ENCODE data around the gene ENOX1.

The ENOX1 gene

DNA sequence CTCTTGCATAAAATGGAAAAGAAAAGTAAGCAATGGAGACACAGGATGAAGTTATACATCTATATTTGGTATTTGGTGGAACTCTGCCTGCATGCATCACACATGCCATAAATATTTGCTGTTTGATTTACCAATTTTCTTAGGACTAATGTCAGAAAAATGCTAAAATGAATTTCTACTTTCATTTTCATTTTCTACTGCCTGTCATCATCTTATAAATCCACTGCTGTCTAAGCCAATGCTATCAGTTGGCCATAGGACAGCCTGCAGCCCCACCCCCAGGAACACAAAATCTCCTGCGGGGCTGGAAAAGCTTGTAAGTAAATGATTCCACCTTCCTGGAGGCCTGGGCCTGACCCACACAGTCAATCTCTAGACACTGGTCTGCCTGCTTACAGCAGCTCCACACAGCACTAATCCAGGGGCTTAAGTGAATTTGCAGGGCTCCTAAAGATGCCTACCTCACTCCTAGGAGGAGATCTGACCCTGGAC, 122.0 kb downstream of the ENOX1 start:
- Histone ChIP-seq H3K27ac (ENCODE audit: low read depth, low read length) (no peak overlapping the region), H3K9me3 (ENCODE audit: control insufficient read depth in 1 of 2, low read length in 2 of 2) (no peaks in the 10 kb centered on the region), H3K4me1 (ENCODE audit: control insufficient read depth in 1 of 2, insufficient read depth in 2 of 2, low read length in 2 of 2) (peaks cover 12 to 22% of the 10 kb centered on the region in 2 donors), H3K27me3 (ENCODE audit: control insufficient read depth in 1 of 2, insufficient read depth in 2 of 2, low read length in 2 of 2) (no peaks in the 10 kb centered on the region), H3K9ac (ENCODE audit: low read depth in 1 of 2, low read length in 2 of 2) (no peak overlapping the region), H3K36me3 (ENCODE audit: control insufficient read depth in 1 of 2, insufficient read depth in 2 of 2, low read length in 2 of 2) (no peaks in the 10 kb centered on the region), H3K4me3 (ENCODE audit: low read depth in 1 of 2, low read length in 2 of 2) (no peak overlapping the region)

DNA sequence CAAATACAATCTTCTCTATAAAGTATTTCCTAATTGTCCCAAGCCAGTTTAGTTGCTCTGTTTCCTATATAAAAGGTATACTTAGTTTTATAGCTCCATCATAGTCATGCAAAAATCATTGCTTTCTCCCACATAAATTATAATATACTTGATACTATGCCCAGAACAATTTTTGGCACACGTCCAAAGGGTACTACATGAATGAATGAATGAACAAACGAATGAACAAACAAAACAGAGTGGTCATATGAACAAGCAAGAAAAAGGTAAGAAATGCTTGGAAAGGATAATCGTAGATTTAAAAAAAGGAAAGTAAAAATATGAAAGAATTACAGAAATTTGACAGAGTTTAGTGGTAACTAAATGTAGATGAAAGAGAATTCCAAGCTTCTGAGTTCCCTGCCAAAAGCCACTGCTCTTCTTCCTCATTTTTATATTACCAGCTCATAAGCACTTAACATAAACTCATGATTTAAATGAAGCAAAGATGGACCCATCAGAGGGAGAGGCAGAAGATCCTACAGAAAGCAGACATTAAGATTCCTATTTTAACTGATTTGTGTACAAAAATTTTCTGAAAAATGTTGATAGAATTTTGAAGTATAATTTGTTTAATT, 123.2 kb downstream of the ENOX1 start:
- H3K9me3 ChIP-seq (ENCODE audit: control insufficient read depth in 1 of 2, low read length in 2 of 2): no peaks in the 10 kb centered on the region
- H3K36me3 ChIP-seq (ENCODE audit: control insufficient read depth in 1 of 2, insufficient read depth in 2 of 2, low read length in 2 of 2): no peaks in the 10 kb centered on the region
- no peak overlapping the region for H3K4me3 ChIP-seq (ENCODE audit: low read depth in 1 of 2, low read length in 2 of 2)
- H3K27ac ChIP-seq (ENCODE audit: low read depth, low read length): no peak overlapping the region
- no peaks in the 10 kb centered on the region for H3K27me3 ChIP-seq (ENCODE audit: control insufficient read depth in 1 of 2, insufficient read depth in 2 of 2, low read length in 2 of 2)
- peaks cover 12 to 22% of the 10 kb centered on the region in 2 donors for H3K4me1 ChIP-seq (ENCODE audit: control insufficient read depth in 1 of 2, insufficient read depth in 2 of 2, low read length in 2 of 2)
- no peak overlapping the region for H3K9ac ChIP-seq (ENCODE audit: low read depth in 1 of 2, low read length in 2 of 2)

DNA sequence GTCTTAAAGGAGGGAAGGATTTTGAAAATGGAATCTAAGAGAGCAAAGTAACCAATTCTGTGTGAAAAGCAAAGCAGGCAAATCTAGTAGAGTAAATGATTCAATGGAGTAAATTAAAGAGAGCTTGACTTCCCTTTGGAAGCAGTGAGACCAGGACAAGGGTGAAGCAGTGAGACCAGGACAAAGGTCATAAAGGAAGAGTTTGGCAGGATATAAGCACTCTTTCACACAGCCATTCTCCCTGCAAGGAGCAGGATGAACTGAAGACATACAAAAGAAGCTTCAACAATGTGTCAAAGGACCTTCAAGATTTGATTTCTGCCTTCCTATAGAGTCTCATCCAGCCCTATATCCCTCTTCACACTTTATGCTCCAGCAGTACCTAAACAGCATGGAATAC, 123.8 kb downstream of the ENOX1 start:
- Histone ChIP-seq H3K27me3 (ENCODE audit: control insufficient read depth in 1 of 2, insufficient read depth in 2 of 2, low read length in 2 of 2) (no peaks in the 10 kb centered on the region), H3K36me3 (ENCODE audit: control insufficient read depth in 1 of 2, insufficient read depth in 2 of 2, low read length in 2 of 2) (no peaks in the 10 kb centered on the region), H3K4me1 (ENCODE audit: control insufficient read depth in 1 of 2, insufficient read depth in 2 of 2, low read length in 2 of 2) (peaks cover 12 to 22% of the 10 kb centered on the region in 2 donors), H3K27ac (ENCODE audit: low read depth, low read length) (no peak overlapping the region), H3K9ac (ENCODE audit: low read depth in 1 of 2, low read length in 2 of 2) (no peak overlapping the region), H3K4me3 (ENCODE audit: low read depth in 1 of 2, low read length in 2 of 2) (no peak overlapping the region), H3K9me3 (ENCODE audit: control insufficient read depth in 1 of 2, low read length in 2 of 2) (no peaks in the 10 kb centered on the region)

DNA sequence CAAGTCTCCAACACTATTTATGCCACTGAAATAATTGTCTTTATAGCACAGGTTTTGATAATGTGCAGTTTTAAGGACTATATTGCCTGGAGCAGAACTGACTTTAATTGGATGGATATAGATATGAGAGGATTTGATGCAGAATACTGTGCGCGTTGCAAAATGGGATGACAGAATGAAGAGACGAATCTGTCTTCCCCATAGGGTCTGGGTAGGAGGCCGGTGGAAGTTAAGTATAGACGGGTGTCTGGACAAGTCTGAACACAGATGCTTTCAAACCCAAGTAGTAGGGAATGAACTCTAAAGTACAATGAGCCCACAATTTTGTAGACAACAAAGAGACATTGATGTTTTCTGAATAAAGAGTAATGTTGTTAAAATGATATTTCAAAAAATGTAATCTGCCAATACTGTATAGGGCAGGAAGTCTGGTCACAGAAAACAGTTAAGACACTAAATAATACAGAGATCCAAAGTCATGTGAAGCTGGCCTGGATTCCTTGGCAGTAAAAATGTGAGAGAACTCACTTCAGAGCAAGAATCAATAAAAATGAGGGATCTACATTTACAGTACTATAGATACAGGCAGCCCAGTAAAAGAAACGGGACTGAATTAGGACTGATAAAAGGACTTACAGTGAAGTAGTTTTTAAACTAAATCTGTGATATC, 125.5 kb downstream of the ENOX1 start:
- Histone ChIP-seq H3K27me3 (ENCODE audit: control insufficient read depth in 1 of 2, insufficient read depth in 2 of 2, low read length in 2 of 2) (no peaks in the 10 kb centered on the region), H3K4me3 (ENCODE audit: low read depth in 1 of 2, low read length in 2 of 2) (no peak overlapping the region), H3K36me3 (ENCODE audit: control insufficient read depth in 1 of 2, insufficient read depth in 2 of 2, low read length in 2 of 2) (no peaks in the 10 kb centered on the region), H3K27ac (ENCODE audit: low read depth, low read length) (no peak overlapping the region), H3K9ac (ENCODE audit: low read depth in 1 of 2, low read length in 2 of 2) (no peak overlapping the region), H3K4me1 (ENCODE audit: control insufficient read depth in 1 of 2, insufficient read depth in 2 of 2, low read length in 2 of 2) (peaks cover 12 to 22% of the 10 kb centered on the region in 2 donors), H3K9me3 (ENCODE audit: control insufficient read depth in 1 of 2, low read length in 2 of 2) (no peaks in the 10 kb centered on the region)

DNA sequence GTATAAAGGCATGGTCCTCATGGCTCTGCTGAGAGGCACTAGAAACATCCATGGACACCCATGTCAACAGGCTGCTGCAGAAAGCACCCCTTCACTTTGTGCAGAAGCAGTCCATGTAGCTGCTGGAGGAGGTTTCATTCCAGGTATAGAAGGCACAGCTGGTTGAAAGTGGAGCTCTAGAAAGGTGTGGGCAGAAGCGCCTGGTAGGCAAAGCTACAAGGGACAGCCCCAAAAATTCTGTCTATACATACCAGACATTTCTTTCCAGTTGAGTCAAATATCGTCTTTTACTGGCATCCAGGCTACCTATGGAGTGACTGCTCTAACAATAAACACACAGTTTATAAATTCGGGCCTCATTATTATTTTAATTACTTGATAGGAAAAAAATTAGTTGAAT, 129.3 kb downstream of the ENOX1 start:
- no peak overlapping the region for H3K4me3 ChIP-seq (ENCODE audit: low read depth in 1 of 2, low read length in 2 of 2)
- no peaks in the 10 kb centered on the region for H3K36me3 ChIP-seq (ENCODE audit: control insufficient read depth in 1 of 2, insufficient read depth in 2 of 2, low read length in 2 of 2)
- no peak overlapping the region for H3K9ac ChIP-seq (ENCODE audit: low read depth in 1 of 2, low read length in 2 of 2)
- no peaks in the 10 kb centered on the region for H3K27me3 ChIP-seq (ENCODE audit: control insufficient read depth in 1 of 2, insufficient read depth in 2 of 2, low read length in 2 of 2)
- H3K27ac ChIP-seq (ENCODE audit: low read depth, low read length): no peak overlapping the region
- no peaks in the 10 kb centered on the region for H3K9me3 ChIP-seq (ENCODE audit: control insufficient read depth in 1 of 2, low read length in 2 of 2)
- no peaks in the 10 kb centered on the region for H3K4me1 ChIP-seq (ENCODE audit: control insufficient read depth in 1 of 2, insufficient read depth in 2 of 2, low read length in 2 of 2)

DNA sequence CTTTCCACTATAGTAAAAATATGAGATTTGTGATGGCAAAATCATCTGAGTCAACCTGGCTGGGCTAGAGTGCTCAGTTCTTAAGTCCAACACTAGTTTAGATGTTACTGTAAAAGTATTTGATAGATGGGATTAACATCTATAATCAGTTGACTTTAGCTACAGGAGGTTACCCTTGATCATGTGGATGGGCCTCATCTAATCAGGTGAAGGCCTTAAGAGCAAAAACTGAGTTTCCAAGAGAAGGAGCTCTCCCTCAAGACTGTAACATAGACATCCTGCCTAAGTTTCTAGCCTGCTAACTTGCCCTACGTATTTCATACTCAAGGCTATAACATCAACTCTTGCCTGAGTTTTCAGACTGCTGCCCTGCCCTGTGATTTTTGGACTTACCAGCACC, 132.8 kb downstream of the ENOX1 start:
- Histone ChIP-seq H3K9me3 (ENCODE audit: control insufficient read depth in 1 of 2, low read length in 2 of 2) (no peaks in the 10 kb centered on the region), H3K27me3 (ENCODE audit: control insufficient read depth in 1 of 2, insufficient read depth in 2 of 2, low read length in 2 of 2) (no peaks in the 10 kb centered on the region), H3K4me3 (ENCODE audit: low read depth in 1 of 2, low read length in 2 of 2) (no peak overlapping the region)

DNA sequence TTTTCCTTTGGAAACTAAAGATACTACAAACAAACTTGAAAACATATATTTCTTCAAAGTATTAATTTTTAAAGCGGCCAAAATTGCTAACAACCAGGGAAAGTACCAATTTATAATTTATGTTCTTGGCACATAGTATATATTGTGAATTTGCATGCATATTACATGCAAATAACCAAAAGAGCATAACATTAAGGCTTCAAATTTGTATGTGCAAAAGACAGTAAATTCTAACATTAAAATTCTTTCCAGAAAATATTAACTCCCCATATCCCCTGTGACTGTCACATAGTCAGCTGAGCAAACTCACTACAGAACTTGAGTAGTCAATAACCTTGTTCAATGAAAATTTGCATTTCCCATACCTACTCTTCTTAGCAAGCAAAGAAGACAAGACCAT, 133.4 kb downstream of the ENOX1 start:
- no peaks in the 10 kb centered on the region for H3K4me1 ChIP-seq (ENCODE audit: control insufficient read depth in 1 of 2, insufficient read depth in 2 of 2, low read length in 2 of 2)
- no peaks in the 10 kb centered on the region for H3K9me3 ChIP-seq (ENCODE audit: control insufficient read depth in 1 of 2, low read length in 2 of 2)
- H3K27me3 ChIP-seq (ENCODE audit: control insufficient read depth in 1 of 2, insufficient read depth in 2 of 2, low read length in 2 of 2): no peaks in the 10 kb centered on the region
- no peak overlapping the region for H3K27ac ChIP-seq (ENCODE audit: low read depth, low read length)
- no peak overlapping the region for H3K4me3 ChIP-seq (ENCODE audit: low read depth in 1 of 2, low read length in 2 of 2)
- H3K9ac ChIP-seq (ENCODE audit: low read depth in 1 of 2, low read length in 2 of 2): no peak overlapping the region
- H3K36me3 ChIP-seq (ENCODE audit: control insufficient read depth in 1 of 2, insufficient read depth in 2 of 2, low read length in 2 of 2): no peaks in the 10 kb centered on the region

More for the DNA sequence above, 132.8 kb downstream of the ENOX1 start:
- no peak overlapping the region for H3K27ac ChIP-seq (ENCODE audit: low read depth, low read length)
- no peaks in the 10 kb centered on the region for H3K4me1 ChIP-seq (ENCODE audit: control insufficient read depth in 1 of 2, insufficient read depth in 2 of 2, low read length in 2 of 2)
- H3K36me3 ChIP-seq (ENCODE audit: control insufficient read depth in 1 of 2, insufficient read depth in 2 of 2, low read length in 2 of 2): no peaks in the 10 kb centered on the region
- H3K9ac ChIP-seq (ENCODE audit: low read depth in 1 of 2, low read length in 2 of 2): no peak overlapping the region

DNA sequence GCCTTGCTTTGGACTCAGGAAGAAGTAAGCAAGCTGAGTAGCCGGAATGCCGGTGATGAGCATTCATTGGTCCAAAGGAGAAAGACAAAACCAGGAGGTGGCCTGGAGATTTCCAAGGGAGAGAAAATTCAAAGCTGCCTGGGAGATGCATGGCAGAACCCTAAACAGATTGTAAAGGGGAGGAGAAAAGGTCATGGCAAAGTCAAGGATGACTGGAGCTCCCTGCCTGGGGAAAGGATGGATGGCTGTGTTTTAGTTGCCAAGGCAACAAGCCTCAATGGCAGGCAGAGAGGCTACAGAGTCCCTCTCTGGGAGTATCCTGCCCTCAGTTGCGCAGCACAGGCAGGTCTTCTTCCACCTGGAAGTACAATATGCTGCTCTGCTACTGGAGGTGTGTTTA, 134.0 kb downstream of the ENOX1 start:
- no peaks in the 10 kb centered on the region for H3K4me1 ChIP-seq (ENCODE audit: control insufficient read depth in 1 of 2, insufficient read depth in 2 of 2, low read length in 2 of 2)
- H3K4me3 ChIP-seq (ENCODE audit: low read depth in 1 of 2, low read length in 2 of 2): no peak overlapping the region
- no peak overlapping the region for H3K27ac ChIP-seq (ENCODE audit: low read depth, low read length)

GRCh38 chr13:43650882-43651281, 135.9 kb downstream of the ENOX1 start:
- no peaks in the 10 kb centered on the region for H3K27me3 ChIP-seq (ENCODE audit: control insufficient read depth in 1 of 2, insufficient read depth in 2 of 2, low read length in 2 of 2)
- no peak overlapping the region for H3K27ac ChIP-seq (ENCODE audit: low read depth, low read length)
- H3K9ac ChIP-seq (ENCODE audit: low read depth in 1 of 2, low read length in 2 of 2): no peak overlapping the region
- no peak overlapping the region for H3K4me3 ChIP-seq (ENCODE audit: low read depth in 1 of 2, low read length in 2 of 2)
- no peaks in the 10 kb centered on the region for H3K9me3 ChIP-seq (ENCODE audit: control insufficient read depth in 1 of 2, low read length in 2 of 2)
- H3K36me3 ChIP-seq (ENCODE audit: control insufficient read depth in 1 of 2, insufficient read depth in 2 of 2, low read length in 2 of 2): no peaks in the 10 kb centered on the region
- no peaks in the 10 kb centered on the region for H3K4me1 ChIP-seq (ENCODE audit: control insufficient read depth in 1 of 2, insufficient read depth in 2 of 2, low read length in 2 of 2)

More for the DNA sequence above, 134.0 kb downstream of the ENOX1 start:
- no peaks in the 10 kb centered on the region for H3K27me3 ChIP-seq (ENCODE audit: control insufficient read depth in 1 of 2, insufficient read depth in 2 of 2, low read length in 2 of 2)
- no peaks in the 10 kb centered on the region for H3K36me3 ChIP-seq (ENCODE audit: control insufficient read depth in 1 of 2, insufficient read depth in 2 of 2, low read length in 2 of 2)
- H3K9ac ChIP-seq (ENCODE audit: low read depth in 1 of 2, low read length in 2 of 2): no peak overlapping the region
- no peaks in the 10 kb centered on the region for H3K9me3 ChIP-seq (ENCODE audit: control insufficient read depth in 1 of 2, low read length in 2 of 2)

DNA sequence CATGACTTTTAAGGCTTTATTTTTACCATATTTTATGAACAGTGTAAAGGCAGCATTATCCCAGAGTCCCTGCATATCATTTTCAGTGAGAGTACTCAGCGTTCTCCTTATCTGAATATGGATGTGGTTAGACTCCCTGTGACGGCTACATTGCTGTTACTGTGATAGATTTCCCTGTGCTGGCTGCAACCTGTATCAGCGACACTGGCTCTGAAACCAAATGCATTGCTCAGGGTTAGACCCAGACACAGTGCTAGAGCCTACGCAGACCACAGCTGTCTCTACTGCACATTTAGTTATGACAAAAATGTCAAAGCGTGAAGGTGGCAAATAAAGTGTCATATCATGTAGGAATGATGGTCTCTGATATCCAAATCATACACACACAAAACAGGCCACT, 138.0 kb downstream of the ENOX1 start:
- H3K27me3 ChIP-seq (ENCODE audit: control insufficient read depth in 1 of 2, insufficient read depth in 2 of 2, low read length in 2 of 2): no peaks in the 10 kb centered on the region
- H3K9me3 ChIP-seq (ENCODE audit: control insufficient read depth in 1 of 2, low read length in 2 of 2): no peaks in the 10 kb centered on the region
- no peaks in the 10 kb centered on the region for H3K4me1 ChIP-seq (ENCODE audit: control insufficient read depth in 1 of 2, insufficient read depth in 2 of 2, low read length in 2 of 2)
- H3K36me3 ChIP-seq (ENCODE audit: control insufficient read depth in 1 of 2, insufficient read depth in 2 of 2, low read length in 2 of 2): no peaks in the 10 kb centered on the region
- H3K9ac ChIP-seq (ENCODE audit: low read depth in 1 of 2, low read length in 2 of 2): no peak overlapping the region
- no peak overlapping the region for H3K4me3 ChIP-seq (ENCODE audit: low read depth in 1 of 2, low read length in 2 of 2)
- H3K27ac ChIP-seq (ENCODE audit: low read depth, low read length): no peak overlapping the region

Measured in duodenal mucosa (tissue), 2 donors.